GM13976 (cell line): ENCODE results near the gene LIG3.

ENCODE experiments used
- DNase-seq: peaks from one replicate; pipeline ENCODE4 v3.0.0; 2012; ENCODE audit warnings: low spot score
- CTCF ChIP-seq: IDR thresholded peaks from 2 replicates; pipeline ENCODE4 v1.5.1; 2012; ENCODE audit warnings: borderline replicate concordance, mild to moderate bottlenecking; ENCODE audit not compliant: insufficient read depth; ENCODE audit errors: extremely low read depth, missing control alignments, control extremely low read depth
- in situ Hi-C: fragments of 300-500 bp; cut with MboI; formaldehyde crosslinking; loops from one replicate; pipeline ENCODE4 v1.12.0; 2022; ENCODE audit warnings: low sequenced_read_pairs, mixed read lengths, inconsistent platforms; ENCODE audit not compliant: unreplicated experiment

The LIG3 gene

DNA sequence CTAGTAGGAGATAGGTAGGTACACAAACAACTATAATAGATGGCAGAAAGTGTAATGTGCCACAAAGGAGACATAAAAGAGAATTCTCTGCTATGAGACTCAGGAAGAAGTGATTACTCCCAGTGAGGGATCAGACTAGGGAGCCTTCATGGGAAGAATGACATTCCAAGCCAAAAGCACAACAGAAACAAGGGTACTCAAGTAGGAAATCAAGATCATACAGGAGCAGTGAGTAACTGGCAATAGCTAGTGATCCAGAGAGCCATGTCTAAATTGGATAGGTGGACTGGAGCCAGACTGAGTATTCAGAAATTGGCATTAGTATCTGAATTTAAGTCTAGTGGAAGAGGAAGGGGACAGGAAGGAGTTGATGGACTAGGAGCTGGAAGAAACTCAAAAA is 72.5 kb downstream of the LIG3 start:
- no peak for TF ChIP-seq CTCF
- in situ Hi-C loops = no loop called here
- DNase-seq = no peak

DNA sequence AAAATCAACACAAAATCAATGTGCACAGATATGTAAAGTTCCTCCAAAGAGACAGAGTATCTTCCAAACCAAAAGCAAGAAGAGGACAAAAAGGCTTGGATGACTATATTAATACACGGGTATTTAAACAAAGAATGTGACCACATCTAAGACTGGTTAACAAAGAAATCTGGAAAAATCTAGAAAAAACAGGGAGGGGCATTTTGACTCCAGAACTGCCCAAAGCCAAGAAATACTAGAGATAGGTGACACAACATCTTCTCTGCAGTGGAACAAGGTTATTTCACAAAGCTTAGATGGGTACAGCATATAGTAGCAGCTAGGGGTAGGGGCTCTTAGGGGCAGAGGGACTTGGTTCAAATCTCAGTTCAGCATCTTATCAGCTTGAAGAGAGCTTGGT is 72.9 kb downstream of the LIG3 start:
- TF ChIP-seq CTCF = no peak
- in situ Hi-C loops = no loop called here
- DNase-seq = no peak

DNA sequence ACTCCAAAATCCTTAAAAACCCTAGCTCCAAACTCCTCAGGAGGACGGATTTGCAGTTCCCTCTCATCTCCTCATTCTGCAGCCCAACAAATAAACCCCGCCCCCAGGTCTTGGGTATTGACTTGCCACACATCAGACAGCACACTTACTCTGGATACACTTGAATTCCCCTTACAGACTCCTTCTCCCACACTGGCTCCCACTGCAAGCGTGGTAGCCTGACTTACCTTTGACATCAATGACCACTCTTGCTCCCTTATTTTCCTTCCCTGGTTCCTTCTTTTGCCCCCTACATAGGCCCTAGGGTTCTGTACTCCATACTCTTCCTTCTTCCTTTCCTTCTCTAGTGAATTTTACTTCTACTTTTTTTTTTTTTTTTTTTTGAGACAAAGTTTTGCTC is 75.7 kb downstream of the LIG3 start:
- in situ Hi-C loops = no loop called here
- DNase-seq = no peak
- no peak for TF ChIP-seq CTCF

DNA sequence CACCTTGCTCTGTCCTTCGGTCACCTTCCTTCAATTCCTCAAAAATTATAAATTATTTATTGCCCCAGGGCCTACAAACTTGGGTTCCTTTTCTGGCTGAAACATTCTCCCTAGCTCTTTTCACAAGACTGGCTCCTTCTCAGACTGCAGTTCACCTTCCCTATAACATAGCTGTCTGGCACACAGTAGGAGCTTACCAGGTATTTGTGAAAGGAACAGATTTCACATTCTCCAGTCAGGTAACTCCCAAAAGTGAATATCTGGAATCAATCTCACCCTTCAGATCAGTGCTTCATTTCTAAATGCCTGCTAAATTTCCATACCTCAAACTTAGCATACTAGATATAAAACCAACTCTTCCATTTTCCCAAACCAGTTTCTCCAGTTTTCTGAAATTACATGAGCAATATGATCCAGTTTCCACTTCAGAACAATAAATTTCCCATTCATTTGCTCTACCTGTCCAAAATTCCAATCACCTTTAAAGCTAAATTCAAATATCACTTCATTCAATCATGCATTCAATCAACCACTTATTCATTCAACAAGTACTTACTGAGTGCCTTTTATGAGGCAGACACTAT is 77.1 kb downstream of the LIG3 start:
- in situ Hi-C loops = no loop called here
- TF ChIP-seq CTCF = no peak
- DNase-seq = no peak
